Erythroblast (primary cell): Measurements from ENCODE around the gene AVPI1.

ENCODE experiments used
- DNase-seq, 2 experiments: peaks; one replicate each; lab custom pipeline; 2025; lab: John Stamatoyannopoulos, UW
- GATA1 ChIP-seq: IDR thresholded peaks from 2 replicates; pipeline ENCODE4 v1.6.1; 2011; ENCODE audit warnings: low read depth, mild to moderate bottlenecking, control low read depth, low read length, moderate library complexity
- POLR2A ChIP-seq: IDR thresholded peaks from 2 replicates; pipeline ENCODE4 v1.6.1; 2011; ENCODE audit warnings: mild to moderate bottlenecking, low read length

Gene AVPI1

DNA sequence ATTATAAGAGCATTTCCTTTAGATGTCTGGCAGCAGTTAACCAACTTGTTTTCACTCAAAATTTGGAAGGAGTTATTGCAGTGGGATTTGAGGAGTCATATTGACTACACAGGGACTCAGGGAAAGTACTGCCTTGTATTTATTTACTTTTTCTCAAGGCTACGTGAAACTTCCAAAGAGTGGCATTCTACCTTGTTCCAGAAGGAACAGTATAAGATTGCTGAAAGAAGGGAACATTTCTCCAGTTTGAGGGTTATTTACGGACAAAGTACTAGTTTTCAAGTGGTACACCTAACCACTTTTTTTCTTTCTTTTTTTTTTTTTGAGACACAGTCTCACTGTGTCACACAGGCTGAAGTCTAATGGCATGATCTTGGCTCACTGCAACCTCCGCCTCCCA is 58.8 kb downstream of the AVPI1 start:
- DNase-seq, result no peak
- TF ChIP-seq GATA1 (no peak), POLR2A (no peak)

DNA sequence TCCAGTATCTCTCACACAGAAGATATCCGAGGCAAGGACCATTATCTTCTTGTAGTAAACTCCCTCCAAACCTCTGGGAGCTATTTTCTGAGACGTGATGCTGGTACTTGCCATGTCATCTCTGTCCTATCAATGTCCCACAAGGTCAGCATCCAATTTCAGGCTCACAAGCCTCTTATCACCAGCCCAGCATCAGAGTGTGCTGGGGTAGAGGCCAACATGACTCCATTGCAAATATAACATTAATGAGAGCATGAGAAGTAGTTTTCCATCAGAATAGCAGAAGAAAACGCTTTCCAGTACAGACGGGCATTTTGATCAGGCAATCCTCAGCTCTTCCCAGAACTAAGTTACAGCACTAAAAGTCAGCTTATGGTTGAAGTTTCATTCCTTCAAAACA is 59.3 kb downstream of the AVPI1 start:
- peak; percentile 87 to 88 for DNase-seq
- TF ChIP-seq POLR2A, result no peak
- no peak for TF ChIP-seq GATA1
